ENCODE measurements around the gene GRM1.
"Not testable (repeated sequence)": the region's sequence is repeated elsewhere in the genome, so short reads cannot be mapped to it uniquely, and the experiment has no call there.

Gene GRM1

GRCh38 chr6:146200176-146200575 lies 171.3 kb downstream of the GRM1 start:
- DNase-seq: no peak

GRCh38 chr6:146202570-146202969 lies 173.7 kb downstream of the GRM1 start:
- DNase-seq: no peak

GRCh38 chr6:146209942-146210341 lies 181.1 kb downstream of the GRM1 start:
- DNase-seq: no peak

- no peak for DNase-seq
These were observed 181.7 kb downstream of the GRM1 start for GRCh38 chr6:146210406-146211083.

- DNase-seq: peak in 2 of 3 donors; percentile 17 to 25
These were observed 182.8 kb downstream of the GRM1 start for GRCh38 chr6:146211646-146212045.

- no peak for DNase-seq
These were observed 183.9 kb downstream of the GRM1 start for GRCh38 chr6:146212781-146213180.

GRCh38 chr6:146219101-146219500 lies 190.2 kb downstream of the GRM1 start:
- DNase-seq: no peak

GRCh38 chr6:146224449-146224848 lies 195.6 kb downstream of the GRM1 start:
- no peak for DNase-seq

- no peak for DNase-seq
These were observed 196.1 kb downstream of the GRM1 start for GRCh38 chr6:146224988-146225387.

- DNase-seq: no peak
These were observed 211.5 kb downstream of the GRM1 start for GRCh38 chr6:146240322-146240721.

- DNase-seq: no peak
These were observed 211.9 kb downstream of the GRM1 start for GRCh38 chr6:146240807-146241206.

- not testable (repeated sequence) for DNase-seq
These were observed 214.8 kb downstream of the GRM1 start for GRCh38 chr6:146243646-146244045.

- DNase-seq: no peak
These were observed 215.8 kb downstream of the GRM1 start for GRCh38 chr6:146244630-146245143.

GRCh38 chr6:146246028-146246427 lies 217.2 kb downstream of the GRM1 start:
- DNase-seq: no peak

GRCh38 chr6:146253691-146254090 lies 224.8 kb downstream of the GRM1 start:
- no peak for DNase-seq

GRCh38 chr6:146258206-146258605 lies 229.3 kb downstream of the GRM1 start:
- no peak for DNase-seq

- DNase-seq: no peak
These were observed 232.0 kb downstream of the GRM1 start for GRCh38 chr6:146260886-146261285.

- DNase-seq: no peak
These were observed 236.2 kb downstream of the GRM1 start for GRCh38 chr6:146265056-146265455.

- DNase-seq: no peak
These were observed 238.6 kb downstream of the GRM1 start for GRCh38 chr6:146267447-146267846.

GRCh38 chr6:146267946-146268345 lies 239.1 kb downstream of the GRM1 start:
- DNase-seq: no peak

GRCh38 chr6:146269482-146269881 lies 240.6 kb downstream of the GRM1 start:
- no peak for DNase-seq

GRCh38 chr6:146271163-146271562 lies 242.3 kb downstream of the GRM1 start:
- DNase-seq: not testable (repeated sequence)

- no peak for DNase-seq
These were observed 244.6 kb downstream of the GRM1 start for GRCh38 chr6:146273490-146273889.

GRCh38 chr6:146277142-146277541 lies 248.3 kb downstream of the GRM1 start:
- no peak for DNase-seq

All from suppressor macrophage treated with lipopolysaccharide for 1 hour (primary cell).